ENCODE data around the gene RCCD1.

GRCh38 chr15:90929246-90930019 is 25.3 kb upstream of the RCCD1 start:
- TF ChIP-seq POLR2A (IDR thresholded peaks at IDR 0.05; ENCODE audit: low read depth, low read length) (no peak), CTCF (IDR thresholded peaks at IDR 0.05; ENCODE audit: extremely low read depth in 1 of 2, insufficient read depth in 1 of 2, low read depth in 1 of 2, low read length in 2 of 2) (no peak), EZH2 (IDR thresholded peaks at IDR 0.05; ENCODE audit: borderline replicate concordance, low read depth, low read length, severe bottlenecking) (no peak), POLR2AphosphoS5 (IDR thresholded peaks at IDR 0.05; ENCODE audit: insufficient read depth, low read depth, low read length) (no peak), MYC (IDR thresholded peaks at IDR 0.05; ENCODE audit: low read depth, low read length) (no peak), JUN (IDR thresholded peaks at IDR 0.05; ENCODE audit: borderline replicate concordance, insufficient read depth, insufficient read length, low read depth) (no peak), FOS (IDR thresholded peaks at IDR 0.05; ENCODE audit: borderline replicate concordance, insufficient read depth, low read length) (no peak), GATA2 (IDR thresholded peaks at IDR 0.05; ENCODE audit: insufficient read depth, insufficient read length, low read depth, low read length) (no peak)
- TF ChIP-seq, protein P1, sequence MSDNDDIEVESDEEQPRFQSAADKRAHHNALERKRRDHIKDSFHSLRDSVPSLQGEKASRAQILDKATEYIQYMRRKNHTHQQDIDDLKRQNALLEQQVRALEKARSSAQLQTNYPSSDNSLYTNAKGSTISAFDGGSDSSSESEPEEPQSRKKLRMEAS (IDR thresholded peaks at IDR 0.05; ENCODE audit: insufficient read depth, insufficient read length): no peak
